Duodenal mucosa (tissue), 2 donors: Measurements from ENCODE around the gene YIPF3.
"Not testable (repeated sequence)": the region's sequence is repeated elsewhere in the genome, so short reads cannot be mapped to it uniquely, and the experiment has no call there.

ENCODE experiments used
- H3K27ac ChIP-seq: one replicate; pipeline ENCODE4 v1.7.0; 2013; ENCODE audit warnings: low read depth, low read length
- H3K27me3 ChIP-seq, 2 donors: one replicate each; pipeline ENCODE4 v1.7.0; 2013; ENCODE audit warnings: low read length in 2 of 2, control low read depth in 1 of 2; ENCODE audit not compliant: insufficient read depth in 2 of 2, control insufficient read depth in 1 of 2
- H3K36me3 ChIP-seq, 2 donors: one replicate each; pipeline ENCODE4 v1.7.0; 2013; ENCODE audit warnings: low read length in 2 of 2, control low read depth in 1 of 2; ENCODE audit not compliant: insufficient read depth in 2 of 2, control insufficient read depth in 1 of 2
- H3K4me1 ChIP-seq, 2 donors: one replicate each; pipeline ENCODE4 v1.7.0; 2013; ENCODE audit warnings: low read length in 2 of 2, control low read depth in 1 of 2; ENCODE audit not compliant: insufficient read depth in 2 of 2, control insufficient read depth in 1 of 2
- H3K4me3 ChIP-seq, 2 donors: one replicate each; pipeline ENCODE4 v1.7.0; 2013; ENCODE audit warnings: low read length in 2 of 2, low read depth in 1 of 2
- H3K9ac ChIP-seq, 2 donors: one replicate each; pipeline ENCODE4 v1.7.0; 2013; ENCODE audit warnings: low read length in 2 of 2, low read depth in 1 of 2
- H3K9me3 ChIP-seq, 2 donors: one replicate each; pipeline ENCODE4 v1.7.0; 2013; ENCODE audit warnings: low read length in 2 of 2, control low read depth in 1 of 2; ENCODE audit not compliant: control insufficient read depth in 1 of 2

The YIPF3 gene

DNA sequence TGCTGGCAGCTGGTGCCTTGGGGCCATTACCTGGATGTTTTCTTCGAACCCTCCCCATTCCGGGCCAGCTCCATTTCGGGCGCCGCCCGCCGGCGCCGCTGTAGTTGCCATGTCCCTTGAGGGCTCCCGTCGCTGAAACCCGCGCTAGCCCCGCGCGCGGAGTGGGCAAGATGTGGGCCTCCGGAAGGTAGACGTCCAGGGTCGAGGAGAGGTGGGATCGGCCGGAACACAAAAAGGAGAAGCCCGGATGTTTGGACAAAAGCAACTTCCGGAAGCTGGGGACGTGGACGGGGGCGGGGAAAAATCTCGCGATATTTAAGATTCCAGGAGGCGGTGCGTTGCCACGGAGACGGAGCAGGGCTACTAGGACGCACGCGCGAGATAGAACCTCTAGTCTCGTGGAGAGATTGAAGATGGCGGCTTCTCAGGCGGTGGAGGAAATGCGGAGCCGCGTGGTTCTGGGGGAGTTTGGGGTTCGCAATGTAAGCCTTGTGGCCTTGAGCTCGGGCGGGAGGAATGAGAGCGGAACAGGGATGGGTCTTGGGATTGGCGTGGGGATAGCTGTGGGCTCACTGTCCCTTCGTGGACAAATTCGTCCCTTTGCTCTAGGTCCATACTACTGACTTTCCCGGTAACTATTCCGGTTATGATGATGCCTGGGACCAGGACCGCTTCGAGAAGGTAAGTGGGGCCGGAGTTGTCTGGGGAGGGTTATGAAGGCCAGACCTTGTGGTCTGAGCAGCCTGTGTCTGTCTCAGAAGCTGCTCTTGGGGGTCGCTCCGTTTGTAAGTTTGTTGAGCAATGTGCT lies at the start of gene YIPF3, which contains the start of gene POLR1C:
Gene YIPF3, minus strand, starts transcription at position 230 of the 808 bp plus-strand sequence. Its CDS starts 119 bp downstream, at position 111.
Gene POLR1C, plus strand, starts transcription at position 393 of the 808 bp plus-strand sequence. Its CDS starts 21 bp downstream, at position 414.
- peak within 1 kb of the TSS; percentile 79 for H3K27ac ChIP-seq
- H3K4me3 ChIP-seq, result peak within 1 kb of the TSS; percentile 83 to 96
- peaks cover 25% of the 10 kb centered on the region in 2 donors for H3K4me1 ChIP-seq
- no peaks in the 10 kb centered on the region for H3K27me3 ChIP-seq
- H3K9me3 ChIP-seq, result no peaks in the 10 kb centered on the region
- peaks cover 35 to 61% of the 10 kb centered on the region in 2 donors for H3K36me3 ChIP-seq
- H3K9ac ChIP-seq, result peak within 1 kb of the TSS; percentile 79 to 95

GRCh38 chr6:43559328-43559727 lies 42.6 kb upstream of the YIPF3 start:
- H3K9ac ChIP-seq, result no peak overlapping the region
- no peaks in the 10 kb centered on the region for H3K9me3 ChIP-seq
- H3K4me3 ChIP-seq, result no peak overlapping the region
- no peaks in the 10 kb centered on the region for H3K4me1 ChIP-seq
- peaks cover 20 to 79% of the 10 kb centered on the region in 2 donors for H3K36me3 ChIP-seq
- no peaks in the 10 kb centered on the region for H3K27me3 ChIP-seq
- H3K27ac ChIP-seq, result no peak overlapping the region

DNA sequence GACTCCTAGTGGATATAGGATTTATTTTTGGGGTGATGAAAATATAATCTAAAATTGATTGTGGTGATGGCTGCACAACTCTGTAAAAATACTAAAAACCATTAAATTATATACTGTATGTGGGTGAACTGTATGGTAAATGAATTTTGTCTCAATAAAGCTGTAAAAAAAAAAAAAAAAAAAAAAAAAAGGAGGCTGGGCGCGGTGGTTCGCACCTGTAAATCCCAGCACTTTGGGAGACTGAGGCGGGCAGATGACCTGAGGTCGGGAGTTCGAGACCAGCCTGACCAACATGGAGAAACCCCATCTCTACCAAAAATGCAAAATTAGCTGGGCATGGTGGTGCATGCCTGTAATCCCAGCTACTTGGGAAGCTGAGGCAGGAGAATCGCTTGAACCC lies 40.9 kb upstream of the YIPF3 start:
- peaks cover 25 to 80% of the 10 kb centered on the region in 2 donors for H3K36me3 ChIP-seq
- not testable (repeated sequence) for H3K27ac ChIP-seq, H3K4me1 ChIP-seq, H3K27me3 ChIP-seq, H3K4me3 ChIP-seq, H3K9me3 ChIP-seq, H3K9ac ChIP-seq

DNA sequence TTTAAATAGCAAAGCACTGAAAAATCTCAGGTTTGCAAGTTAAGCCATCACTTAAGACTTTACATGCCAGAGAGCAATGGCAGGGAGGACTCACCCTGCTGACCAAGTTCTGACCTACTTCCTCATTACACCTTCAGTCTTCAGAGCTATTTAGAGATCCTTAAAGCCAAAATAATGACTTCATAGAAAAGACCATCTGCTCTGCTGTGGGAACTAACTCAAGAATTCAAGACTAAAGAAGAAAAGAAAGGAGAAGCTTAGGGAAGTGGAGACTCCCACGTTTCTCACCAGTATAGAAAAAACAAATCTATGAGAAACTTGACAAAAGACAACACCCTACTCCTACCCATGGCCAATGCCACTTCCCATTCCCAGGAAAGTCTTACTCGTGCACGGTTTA lies 30.5 kb upstream of the YIPF3 start:
- Histone ChIP-seq H3K4me3 (no peak overlapping the region), H3K27me3 (no peaks in the 10 kb centered on the region), H3K36me3 (peaks cover 21 to 93% of the 10 kb centered on the region in 2 donors), H3K27ac (no peak overlapping the region), H3K9me3 (no peaks in the 10 kb centered on the region), H3K4me1 (no peaks in the 10 kb centered on the region), H3K9ac (no peak overlapping the region)

- Histone ChIP-seq H3K9me3 (no peaks in the 10 kb centered on the region), H3K27ac (no peak overlapping the region), H3K4me3 (no peak overlapping the region), H3K36me3 (peaks cover 9 to 70% of the 10 kb centered on the region in 2 donors), H3K27me3 (no peaks in the 10 kb centered on the region), H3K4me1 (no peaks in the 10 kb centered on the region), H3K9ac (no peak overlapping the region)
Observed at GRCh38 chr6:43544461-43544860, 27.7 kb upstream of the YIPF3 start.

- Histone ChIP-seq H3K9me3 (no peaks in the 10 kb centered on the region), H3K27ac (no peak overlapping the region), H3K36me3 (peaks cover 7 to 48% of the 10 kb centered on the region in 2 donors), H3K9ac (no peak overlapping the region), H3K4me3 (no peak overlapping the region), H3K4me1 (no peaks in the 10 kb centered on the region), H3K27me3 (no peaks in the 10 kb centered on the region)
Observed at GRCh38 chr6:43541774-43542471, 25.2 kb upstream of the YIPF3 start.

DNA sequence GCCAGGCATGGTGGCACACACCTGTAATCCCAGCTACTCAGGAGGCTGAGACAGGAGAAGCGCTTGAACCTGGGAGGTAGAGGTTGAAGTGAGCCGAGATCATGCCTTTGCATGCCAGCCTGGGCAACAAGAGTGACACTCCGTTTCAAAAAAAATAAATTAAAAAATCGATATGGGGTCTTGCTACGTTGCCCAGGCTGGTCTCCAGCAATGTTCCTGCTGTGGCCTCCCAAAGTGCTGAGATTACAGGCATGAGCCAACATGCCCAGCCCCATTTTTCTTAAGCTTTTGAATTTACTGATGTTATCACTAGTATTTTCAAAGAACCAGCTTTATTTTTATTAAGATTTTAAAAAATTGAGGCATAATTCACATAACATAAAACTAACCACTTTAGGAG lies 23.8 kb upstream of the YIPF3 start:
- Histone ChIP-seq H3K9ac (no peak overlapping the region), H3K36me3 (peaks cover 7 to 34% of the 10 kb centered on the region in 2 donors), H3K27ac (no peak overlapping the region), H3K4me3 (no peak overlapping the region), H3K27me3 (no peaks in the 10 kb centered on the region), H3K4me1 (no peaks in the 10 kb centered on the region), H3K9me3 (no peaks in the 10 kb centered on the region)

- peaks cover 7 to 23% of the 10 kb centered on the region in 2 donors for H3K36me3 ChIP-seq
- H3K4me1 ChIP-seq, H3K4me3 ChIP-seq, H3K9ac ChIP-seq, H3K27ac ChIP-seq, H3K9me3 ChIP-seq, H3K27me3 ChIP-seq: not testable (repeated sequence)
Observed at GRCh38 chr6:43539409-43539808, 22.7 kb upstream of the YIPF3 start.

- not testable (repeated sequence) for H3K27me3 ChIP-seq, H3K4me3 ChIP-seq, H3K9me3 ChIP-seq, H3K27ac ChIP-seq, H3K4me1 ChIP-seq, H3K9ac ChIP-seq
- H3K36me3 ChIP-seq, result peaks cover 7 to 23% of the 10 kb centered on the region in 2 donors
Observed at GRCh38 chr6:43538986-43539385, 22.3 kb upstream of the YIPF3 start.

GRCh38 chr6:43532201-43532600 lies 15.5 kb upstream of the YIPF3 start:
- Histone ChIP-seq H3K36me3 (peaks cover 15 to 57% of the 10 kb centered on the region in 2 donors), H3K27me3 (no peaks in the 10 kb centered on the region), H3K27ac (no peak overlapping the region), H3K9ac (no peak overlapping the region), H3K9me3 (no peaks in the 10 kb centered on the region), H3K4me3 (no peak overlapping the region), H3K4me1 (no peaks in the 10 kb centered on the region)
